ENCODE results near the gene SLC43A3.

The SLC43A3 gene

GRCh38 chr11:57460022-57460757, 33.3 kb upstream of the SLC43A3 start, which contains the start of gene RTN4RL2:
TSS of gene RTN4RL2 (plus strand) at chr11:57460528. CDS start at chr11:57460866, 338 bp downstream.
- H3K27ac ChIP-seq: no peak within 1 kb of the TSS; the same call in 1 of the 2 replicates
- ChIA-PET POLR2A (ENCODE audit: low non-redundant PET) (no interaction called here), CTCF (interaction anchor here (0.5 to 6.1 kb wide), 16 partner anchors 9 to 1675 kb away, joined by 3 to 67 read pairs (median 4); partner anchors contain the start of gene TIMM10)
- peak; percentile 71 for DNase-seq (ENCODE audit: low spot score)
- TF ChIP-seq CTCF (conservative IDR thresholded peaks at IDR 0.05; ENCODE audit: low read depth): peak; percentile 30; the same call in 1 of the 2 replicates

- POLR2A ChIA-PET (ENCODE audit: low non-redundant PET): no interaction called here
- H3K27ac ChIP-seq: no peak overlapping the region; the same call in 1 of the 2 replicates
- CTCF ChIA-PET: interaction anchor here (0.6 to 6.1 kb wide), 23 partner anchors 8 to 1676 kb away, joined by 3 to 67 read pairs (median 5); partner anchors contain the start of genes SLC43A1 and TIMM10
- no peak for DNase-seq (ENCODE audit: low spot score)
- no peak for TF ChIP-seq CTCF (conservative IDR thresholded peaks at IDR 0.05; ENCODE audit: low read depth)
These were observed 32.5 kb upstream of the SLC43A3 start for GRCh38 chr11:57459164-57460021.

GRCh38 chr11:57458410-57459163, 31.7 kb upstream of the SLC43A3 start:
- no peak overlapping the region for H3K27ac ChIP-seq
- no peak for DNase-seq (ENCODE audit: low spot score)
- ChIA-PET POLR2A (ENCODE audit: low non-redundant PET) (no interaction called here), CTCF (interaction anchor here (0.6 to 6.1 kb wide), 40 partner anchors 9 to 1700 kb away, joined by 3 to 67 read pairs (median 4); partner anchors contain the start of genes SLC43A1 and TIMM10)
- peak; percentile 89 for TF ChIP-seq CTCF (conservative IDR thresholded peaks at IDR 0.05; ENCODE audit: low read depth)

- no peak for TF ChIP-seq CTCF (conservative IDR thresholded peaks at IDR 0.05; ENCODE audit: low read depth)
- no peak overlapping the region for H3K27ac ChIP-seq
- ChIA-PET CTCF (interaction anchor here (0.6 to 6.1 kb wide), 41 partner anchors 7 to 1700 kb away, joined by 3 to 67 read pairs (median 4); partner anchors contain the start of genes SLC43A1 and TIMM10), POLR2A (ENCODE audit: low non-redundant PET) (no interaction called here)
- no peak for DNase-seq (ENCODE audit: low spot score)
These were observed 31.1 kb upstream of the SLC43A3 start for GRCh38 chr11:57458060-57458409.

GRCh38 chr11:57457643-57458023, 30.7 kb upstream of the SLC43A3 start:
- POLR2A ChIA-PET (ENCODE audit: low non-redundant PET): no interaction called here
- CTCF ChIA-PET: interaction anchor here (0.6 to 6.1 kb wide), 30 partner anchors 8 to 344 kb away, joined by 3 to 67 read pairs (median 5); partner anchors contain the start of genes SLC43A1 and TIMM10
- no peak for DNase-seq (ENCODE audit: low spot score)
- no peak overlapping the region for H3K27ac ChIP-seq
- peak; percentile 44 for TF ChIP-seq CTCF (conservative IDR thresholded peaks at IDR 0.05; ENCODE audit: low read depth)
